GM19035 (cell line): ENCODE measurements around the gene KITLG.
"Not testable (repeated sequence)": the region's sequence is repeated elsewhere in the genome, so short reads cannot be mapped to it uniquely, and the experiment has no call there.

Experiments
- ATAC-seq: cut with Tn5 transposase; IDR thresholded peaks from one replicate; pipeline ENCODE4 v1.9.1; 2021; ENCODE audit not compliant: unreplicated experiment

The KITLG gene

DNA sequence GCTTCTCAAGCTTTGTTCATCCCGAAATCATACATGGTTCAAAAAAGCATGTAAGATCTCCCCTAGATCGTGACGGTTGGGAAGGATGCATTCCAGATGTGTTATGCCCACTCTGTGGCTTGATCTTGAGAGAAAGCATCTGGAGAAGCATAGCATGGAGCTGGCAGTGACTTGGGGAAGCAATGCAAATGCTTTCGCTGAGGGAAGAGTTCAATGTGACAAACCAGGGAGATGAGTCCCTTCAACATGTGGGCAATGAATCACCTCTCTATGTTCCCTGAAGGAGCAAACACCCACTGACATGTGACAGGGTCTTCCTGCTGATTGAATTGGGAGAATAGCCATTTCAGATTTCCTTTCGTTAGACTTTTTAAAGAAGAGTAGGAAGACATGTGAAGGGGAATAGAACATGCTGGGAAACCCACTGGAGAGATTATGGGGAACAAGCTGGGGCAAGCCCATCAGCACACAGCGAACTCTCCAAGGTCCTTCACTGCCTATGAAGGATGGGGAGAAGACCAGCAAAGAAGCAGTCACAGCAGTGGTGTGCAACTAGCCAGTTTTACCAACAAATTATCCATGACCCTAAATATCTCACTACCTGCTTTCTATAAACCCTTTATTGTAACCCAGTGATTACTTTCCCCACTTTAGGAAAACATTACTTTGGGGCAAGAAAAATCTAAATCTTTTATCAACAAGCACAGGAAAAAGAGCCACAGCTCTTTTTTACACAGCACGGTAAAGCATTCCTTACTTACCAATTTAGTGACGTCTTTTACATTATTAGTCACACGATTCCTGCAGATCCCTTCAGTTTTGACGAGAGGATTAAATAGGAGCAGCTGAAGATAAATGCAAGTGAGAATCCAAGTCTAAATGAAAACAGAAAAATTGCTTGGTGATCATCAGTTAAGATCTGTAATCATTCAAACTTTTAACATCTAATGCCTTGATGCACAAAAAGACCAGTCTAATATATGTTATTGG is 35.0 kb downstream of the KITLG start:
- no peak for ATAC-seq

GRCh38 chr12:88539893-88540292 is 40.4 kb downstream of the KITLG start:
- ATAC-seq, result no peak

GRCh38 chr12:88538697-88539096 is 41.6 kb downstream of the KITLG start:
- no peak for ATAC-seq

DNA sequence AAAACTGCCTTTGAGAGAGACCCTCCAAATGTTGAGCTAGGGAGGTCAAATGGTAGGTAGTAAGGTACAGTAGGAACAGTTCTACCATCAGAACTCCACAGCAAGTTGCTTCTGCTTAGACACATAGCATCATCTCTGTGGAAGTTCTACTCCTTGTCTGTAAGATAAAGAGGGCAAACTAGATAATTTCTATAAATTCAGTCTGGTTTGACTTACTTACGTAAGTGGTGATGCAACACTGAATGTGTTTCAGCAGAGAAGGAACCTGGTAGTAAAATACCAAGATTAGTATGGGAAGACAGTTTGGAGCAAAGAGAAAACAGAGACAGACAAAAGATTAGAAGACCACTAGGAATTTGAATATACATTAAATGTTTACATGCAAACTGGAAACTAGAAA is 42.0 kb downstream of the KITLG start:
- no peak for ATAC-seq

GRCh38 chr12:88530868-88531267 is 49.4 kb downstream of the KITLG start:
- no peak for ATAC-seq

DNA sequence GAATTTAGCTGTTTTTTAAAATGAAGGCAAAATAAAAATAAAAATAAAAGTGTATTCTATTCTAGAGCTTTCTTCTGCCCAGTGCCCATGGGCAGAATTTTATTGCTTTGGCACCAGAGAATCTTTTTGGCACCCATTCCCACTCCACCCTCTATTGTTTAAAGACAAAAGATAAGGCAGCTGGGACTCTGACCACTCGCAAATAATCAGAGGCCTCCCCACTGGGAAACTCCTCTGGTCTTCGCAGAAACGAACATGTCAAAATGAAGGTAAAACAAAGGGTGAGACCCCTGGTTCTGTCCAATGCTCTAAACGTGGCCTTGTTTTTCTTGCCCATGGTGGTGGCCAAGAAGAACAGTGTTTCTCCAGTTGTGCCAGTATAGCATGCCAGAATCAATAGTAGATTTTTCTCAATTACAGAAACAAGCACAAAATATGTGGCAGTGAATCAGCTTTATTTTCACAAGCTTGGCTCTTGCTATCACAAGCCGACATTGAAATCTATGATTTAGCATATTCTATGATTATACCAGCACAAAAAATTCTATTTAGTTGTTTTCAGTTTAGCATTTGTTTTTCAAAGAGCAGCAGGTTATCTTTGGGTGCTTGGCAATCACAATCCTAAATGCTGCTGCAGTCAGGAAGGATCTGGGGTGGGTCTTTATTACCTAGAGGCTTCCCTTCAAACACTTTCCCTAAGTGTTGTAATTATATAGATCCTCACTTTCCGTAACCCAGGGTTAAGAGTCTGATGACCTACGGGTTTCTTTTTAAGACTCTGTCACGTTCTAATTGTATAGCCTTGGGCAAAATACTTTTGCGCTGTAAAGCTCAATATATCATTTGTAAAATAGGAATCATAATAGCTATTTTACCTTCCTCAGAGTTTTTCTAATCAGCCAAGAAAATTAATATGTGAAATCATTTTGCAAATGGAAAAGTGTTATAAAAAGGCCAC is 50.5 kb downstream of the KITLG start:
- ATAC-seq, result no peak

DNA sequence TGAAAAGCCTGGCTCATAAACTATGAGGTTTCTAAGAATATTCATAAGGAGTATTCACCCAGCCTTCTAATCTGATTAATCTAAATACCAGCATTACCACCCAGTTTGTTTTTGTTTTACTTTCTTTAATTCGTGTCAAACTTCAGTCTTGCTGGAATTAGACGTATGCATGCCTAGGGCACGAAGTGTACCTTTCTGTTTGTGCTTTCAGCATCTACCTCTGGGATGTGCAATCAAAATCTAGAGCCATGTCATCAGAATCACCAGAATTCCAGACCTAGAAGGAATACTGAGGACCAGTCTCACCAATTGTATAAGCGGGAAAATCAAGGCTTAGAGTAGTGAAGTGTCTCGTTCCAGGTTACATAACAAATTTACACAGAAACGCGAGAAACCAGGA is 57.3 kb downstream of the KITLG start:
- ATAC-seq, result no peak

DNA sequence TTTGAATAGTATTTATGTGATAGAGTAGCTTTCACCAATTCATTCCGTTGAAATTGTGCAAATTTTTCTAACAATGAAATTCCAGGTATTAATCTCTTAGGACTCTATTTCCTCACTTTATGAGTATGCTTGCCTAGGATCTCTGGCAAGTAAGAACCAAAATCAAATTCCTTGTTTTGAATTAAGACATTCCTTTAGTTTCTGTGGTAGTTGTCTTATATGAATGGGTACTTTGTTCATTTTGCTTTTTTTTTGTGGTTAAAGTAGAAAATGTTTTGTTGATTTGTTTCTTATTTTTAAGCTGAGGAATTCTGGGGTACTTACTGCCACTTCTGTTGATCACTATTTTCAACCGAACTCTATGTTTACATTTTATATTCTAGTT is 59.8 kb downstream of the KITLG start:
- no peak for ATAC-seq

- no peak for ATAC-seq
Measured at GRCh38 chr12:88519802-88520435, 60.4 kb downstream of the KITLG start.

DNA sequence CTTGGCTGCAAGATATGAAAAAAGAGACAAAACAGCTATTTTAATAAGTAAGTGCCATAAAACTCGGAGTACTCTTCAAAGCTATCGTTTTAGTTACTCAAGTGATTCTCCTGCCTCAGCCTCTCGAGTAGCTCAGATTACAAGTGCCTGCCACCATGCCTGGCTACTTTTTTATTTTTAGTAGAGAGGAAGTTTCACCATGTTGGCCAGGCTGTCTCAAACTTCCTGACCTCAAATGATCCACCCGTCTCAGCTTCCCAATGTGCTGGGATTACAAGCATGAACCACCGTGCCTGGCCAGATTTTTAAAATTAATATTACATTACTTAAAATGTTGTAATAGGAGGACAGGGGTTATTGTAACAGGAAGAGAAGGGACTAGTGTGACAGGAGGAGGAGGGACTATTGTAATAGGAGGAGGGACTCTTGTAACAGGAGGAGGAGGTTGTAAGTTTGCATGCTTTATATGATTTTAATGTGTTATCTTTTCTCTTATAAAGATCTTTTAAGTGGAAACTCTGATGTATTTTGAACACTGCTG is 61.3 kb downstream of the KITLG start:
- ATAC-seq, result no peak

DNA sequence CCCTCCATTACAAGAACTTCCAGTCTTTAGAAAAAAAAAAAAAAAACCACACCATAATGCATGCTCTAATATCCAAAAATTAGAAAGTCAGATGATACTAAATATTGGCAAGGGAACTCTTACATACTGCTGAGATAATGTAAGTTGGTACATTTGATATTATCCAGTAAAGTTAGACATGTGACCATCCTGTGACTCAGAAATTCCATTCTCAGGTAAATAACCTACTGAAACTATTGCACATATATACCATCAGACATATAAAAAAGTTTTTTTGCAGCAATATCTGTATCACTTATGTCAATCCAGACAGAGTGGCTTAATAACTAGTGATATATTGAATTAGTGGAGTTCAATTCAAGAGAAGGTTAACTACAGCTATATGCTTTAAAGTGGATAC is 63.5 kb downstream of the KITLG start:
- ATAC-seq, result no peak

GRCh38 chr12:88510843-88511242 is 69.4 kb downstream of the KITLG start:
- ATAC-seq, result no peak

GRCh38 chr12:88509851-88510250 is 70.4 kb downstream of the KITLG start:
- ATAC-seq, result no peak

DNA sequence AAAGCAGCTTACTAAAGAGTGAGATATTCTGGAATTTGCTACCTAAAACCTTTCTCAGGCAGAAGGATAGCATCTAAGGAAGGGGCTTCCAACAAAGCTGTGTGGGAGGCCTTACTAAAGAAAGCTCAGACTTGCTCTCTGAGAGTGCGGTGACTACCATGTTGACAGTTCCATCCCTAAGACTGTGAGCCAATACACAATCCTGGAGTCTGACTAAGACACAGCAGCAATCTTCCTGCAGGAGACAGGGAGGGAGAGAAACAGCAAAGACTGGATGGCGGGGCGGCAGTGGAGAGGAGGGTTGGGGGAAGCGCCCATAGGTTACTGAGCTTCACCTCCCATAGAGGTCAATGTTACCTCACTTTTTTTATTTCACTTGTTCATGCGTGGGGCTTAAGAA is 70.9 kb downstream of the KITLG start:
- no peak for ATAC-seq

DNA sequence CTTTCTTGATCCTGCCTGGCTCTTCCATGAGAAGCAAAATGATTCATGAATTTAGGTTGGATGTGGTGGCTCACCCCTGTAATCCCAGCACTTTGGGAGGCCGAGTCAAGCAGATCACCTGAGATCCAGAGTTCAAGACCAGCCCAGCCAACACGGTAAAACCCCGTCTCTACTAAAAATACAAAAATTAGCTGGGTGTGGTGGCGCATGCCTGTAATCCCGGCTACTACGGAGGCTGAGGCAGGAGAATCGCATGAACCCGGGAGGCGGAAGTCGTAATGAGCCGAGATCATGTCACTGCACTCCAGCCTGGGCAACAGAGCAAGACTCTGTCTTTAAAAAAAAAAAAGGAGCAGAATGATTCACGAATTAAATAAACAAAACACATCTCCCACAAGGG is 72.4 kb downstream of the KITLG start:
- ATAC-seq, result not testable (repeated sequence)

GRCh38 chr12:88507270-88507669 is 73.0 kb downstream of the KITLG start:
- no peak for ATAC-seq

GRCh38 chr12:88505696-88506095 is 74.6 kb downstream of the KITLG start:
- ATAC-seq, result no peak

GRCh38 chr12:88503281-88503703 is 77.0 kb downstream of the KITLG start:
- ATAC-seq, result no peak

- no peak for ATAC-seq
Measured at GRCh38 chr12:88501972-88502938, 78.0 kb downstream of the KITLG start.

- ATAC-seq, result no peak
Measured at GRCh38 chr12:88496891-88497371, 83.3 kb downstream of the KITLG start.
